Mesenchymal stem cell (in vitro differentiated cells and primary cell): ENCODE measurements around the gene PGM5.

Source experiments
- DNase-seq: peaks from one replicate; pipeline ENCODE4 v3.0.0-alpha.2; 2013
- H2AFZ ChIP-seq: one replicate; pipeline ENCODE4 v1.6.1; 2013; ENCODE audit warnings: low read depth, mild to moderate bottlenecking, control low read depth, inconsistent platforms, low read length, moderate library complexity
- H2AK5ac ChIP-seq: 2 replicates; pipeline ENCODE4 v1.6.1; 2013; ENCODE audit warnings: low read length, moderate library complexity, mild to moderate bottlenecking, inconsistent platforms; ENCODE audit not compliant: severe bottlenecking
- H2BK120ac ChIP-seq: one replicate; pipeline ENCODE4 v1.6.1; 2013; ENCODE audit warnings: low read depth, mild to moderate bottlenecking, inconsistent platforms, low read length, moderate library complexity
- H2BK12ac ChIP-seq, 2 experiments: one replicate each; pipeline ENCODE4 v1.6.1; 2013; ENCODE audit warnings: inconsistent platforms in 2 of 2, low read length in 2 of 2, mild to moderate bottlenecking in 2 of 2, moderate library complexity in 2 of 2, control low read depth in 1 of 2
- H2BK15ac ChIP-seq: one replicate; pipeline ENCODE4 v1.6.1; 2013; ENCODE audit warnings: mild to moderate bottlenecking, low read depth, inconsistent platforms; ENCODE audit not compliant: poor library complexity, severe bottlenecking
- H2BK5ac ChIP-seq: 2 replicates; pipeline ENCODE4 v1.6.1; 2013; ENCODE audit warnings: low read depth, mild to moderate bottlenecking, low read length, control low read depth, inconsistent platforms; ENCODE audit not compliant: poor library complexity, severe bottlenecking
- H3K14ac ChIP-seq, 2 experiments: one replicate each; pipeline ENCODE4 v1.6.1; 2013; ENCODE audit warnings: inconsistent platforms in 2 of 2, low read length in 2 of 2, control low read depth in 1 of 2, mild to moderate bottlenecking in 1 of 2, moderate library complexity in 1 of 2
- H3K18ac ChIP-seq, 2 experiments: one replicate each; pipeline ENCODE4 v1.6.1; 2013; ENCODE audit warnings: inconsistent platforms in 2 of 2, low read length in 2 of 2, control low read depth in 1 of 2, low read depth in 1 of 2, mild to moderate bottlenecking in 1 of 2
- H3K23ac ChIP-seq, 2 experiments: one replicate each; pipeline ENCODE4 v1.6.1; 2013; ENCODE audit warnings: inconsistent platforms in 2 of 2, low read length in 2 of 2, mild to moderate bottlenecking in 2 of 2, moderate library complexity in 2 of 2, control low read depth in 1 of 2
- H3K27ac ChIP-seq: 2 replicates; pipeline ENCODE4 v1.5.1; 2013; ENCODE audit warnings: mild to moderate bottlenecking, moderate library complexity, low read length, control low read depth, inconsistent platforms; ENCODE audit not compliant: poor library complexity, severe bottlenecking
- H3K27me3 ChIP-seq, 2 experiments: 2 replicates each; pipeline versions ENCODE4 v1.6.1 to v1.7.0; 2013; ENCODE audit warnings: low read length in 2 of 2, mild to moderate bottlenecking in 2 of 2, moderate library complexity in 2 of 2, control low read depth in 1 of 2, inconsistent platforms in 1 of 2; ENCODE audit not compliant: control insufficient read depth in 1 of 2, insufficient read depth in 1 of 2
- H3K36me3 ChIP-seq, 2 experiments: 2 replicates each; pipeline versions ENCODE4 v1.6.1 to v1.7.0; 2013; ENCODE audit warnings: low read length in 2 of 2, control low read depth in 1 of 2, inconsistent platforms in 1 of 2, low read depth in 1 of 2, mild to moderate bottlenecking in 1 of 2; ENCODE audit not compliant: insufficient read depth in 2 of 2, control insufficient read depth in 1 of 2
- H3K4ac ChIP-seq, 2 experiments: one replicate each; pipeline ENCODE4 v1.6.1; 2013; ENCODE audit warnings: inconsistent platforms in 2 of 2, low read length in 2 of 2, mild to moderate bottlenecking in 2 of 2, moderate library complexity in 2 of 2, control low read depth in 1 of 2, low read depth in 1 of 2
- H3K4me1 ChIP-seq: 2 replicates; pipeline ENCODE4 v1.6.1; 2013; ENCODE audit warnings: low read depth, low read length, control low read depth; ENCODE audit not compliant: control insufficient read depth, insufficient read depth
- H3K4me2 ChIP-seq: 2 replicates; pipeline ENCODE4 v1.6.1; 2013; ENCODE audit warnings: low read length, mild to moderate bottlenecking, inconsistent platforms; ENCODE audit not compliant: poor library complexity, severe bottlenecking
- H3K4me3 ChIP-seq, 2 experiments: 2 replicates each; pipeline versions ENCODE4 v1.5.1 to v1.7.0; 2013; ENCODE audit warnings: low read length in 2 of 2, mild to moderate bottlenecking in 2 of 2, control low read depth in 1 of 2, low read depth in 1 of 2; ENCODE audit not compliant: insufficient read depth in 1 of 2
- H3K79me1 ChIP-seq: replicated peaks from 2 replicates; pipeline ENCODE4 v1.6.1; 2013; ENCODE audit warnings: mild to moderate bottlenecking, control low read depth, low read length, inconsistent platforms; ENCODE audit not compliant: poor library complexity, severe bottlenecking
- H3K9ac ChIP-seq: 2 replicates; pipeline ENCODE4 v1.7.0; 2013; ENCODE audit warnings: mild to moderate bottlenecking, low read length, moderate library complexity
- H3K9me3 ChIP-seq: 2 replicates; pipeline ENCODE4 v1.7.0; 2013; ENCODE audit warnings: mild to moderate bottlenecking, low read length; ENCODE audit not compliant: control insufficient read depth
- H4K8ac ChIP-seq: one replicate; pipeline ENCODE4 v1.6.1; 2013; ENCODE audit warnings: inconsistent platforms, mild to moderate bottlenecking, low read length, moderate library complexity
- H4K91ac ChIP-seq: one replicate; pipeline ENCODE4 v1.6.1; 2013; ENCODE audit warnings: mild to moderate bottlenecking, low read length, inconsistent platforms
- WGBS: methylation state at CpG from one replicate; pipeline ENCODE4 v1.1.7; 2013; ENCODE audit warnings: mixed read lengths; 5-methylcytosine and 5-hydroxymethylcytosine counted together

PGM5 gene

DNA sequence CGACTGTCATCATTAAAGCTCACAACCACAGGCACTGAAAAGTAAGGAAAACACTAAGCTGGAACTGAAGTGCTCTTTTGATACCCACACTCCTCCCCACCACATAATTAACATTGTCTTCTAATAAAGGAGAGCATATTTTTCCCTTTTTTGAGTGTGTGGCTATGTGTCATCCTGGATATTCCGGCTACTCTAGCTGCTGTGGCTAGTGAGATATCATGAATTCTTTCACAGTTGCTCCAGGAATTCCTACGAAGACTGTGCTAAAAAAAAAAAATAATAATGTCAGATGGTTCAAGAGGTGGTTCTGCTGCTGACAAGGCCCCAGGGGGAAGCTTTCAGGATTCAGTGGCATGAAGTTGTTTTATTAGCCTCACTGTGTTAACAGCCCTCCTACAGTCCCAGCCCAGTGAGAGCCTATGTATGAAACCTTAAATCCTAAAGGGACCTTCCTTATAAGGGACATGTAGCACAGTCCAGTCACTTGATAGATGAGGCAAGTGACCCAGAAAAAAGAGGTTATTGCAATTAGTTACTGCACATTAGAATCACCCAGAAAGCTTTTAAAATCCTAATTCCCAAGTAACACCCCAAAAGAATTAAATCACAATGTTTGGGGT, 137.7 kb downstream of the PGM5 start:
- Histone ChIP-seq H2BK12ac (no peak overlapping the region), H3K27ac (no peak overlapping the region), H2AK5ac (no peak overlapping the region), H3K4me2 (no peak overlapping the region), H3K4me3 (no peak overlapping the region), H2BK120ac (no peak overlapping the region), H3K14ac (no peak overlapping the region), H2BK15ac (no peak overlapping the region), H3K9me3 (no peaks in the 10 kb centered on the region), H2BK5ac (no peak overlapping the region), H3K36me3 (no peaks in the 10 kb centered on the region), H4K8ac (no peak overlapping the region), H3K4me1 (no peaks in the 10 kb centered on the region), H3K9ac (no peak overlapping the region), H2AFZ (no peak overlapping the region), H3K27me3 (peaks cover 0 to 4% of the 10 kb centered on the region in 2 experiments), H3K23ac (no peak overlapping the region), H4K91ac (no peak overlapping the region), H3K4ac (no peak overlapping the region), H3K79me1 (no peaks in the 10 kb centered on the region), H3K18ac (no peak overlapping the region)
- 8% methylated on average over 3 of the region's 3 CpGs for WGBS
- peak; percentile 9 for DNase-seq

DNA sequence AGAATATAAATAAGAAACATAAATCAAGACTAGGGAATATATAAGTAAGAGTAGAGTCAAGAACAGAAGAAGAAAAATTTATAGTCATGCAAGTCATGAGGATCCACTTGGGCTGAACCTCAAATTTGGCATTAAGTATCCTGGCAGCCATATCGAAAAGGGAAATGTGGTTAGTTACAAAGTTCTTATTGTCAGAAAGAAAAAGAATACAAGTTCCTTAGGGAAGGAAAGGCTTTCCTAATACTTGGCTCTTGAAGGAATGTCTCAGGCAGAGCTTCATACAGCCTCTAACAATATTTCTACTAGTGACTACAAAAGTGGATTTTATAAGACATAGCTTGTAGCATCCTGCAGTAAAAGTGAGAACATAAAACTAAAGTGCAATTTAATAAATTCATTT, 138.8 kb downstream of the PGM5 start:
- H2AFZ ChIP-seq: no peak overlapping the region
- no peaks in the 10 kb centered on the region for H3K36me3 ChIP-seq
- no peak overlapping the region for H2BK15ac ChIP-seq
- H3K23ac ChIP-seq: no peak overlapping the region
- H3K18ac ChIP-seq: no peak overlapping the region
- no peak overlapping the region for H3K4ac ChIP-seq
- peaks cover 1 to 4% of the 10 kb centered on the region in 2 experiments for H3K27me3 ChIP-seq
- no peaks in the 10 kb centered on the region for H3K4me1 ChIP-seq
- no peak overlapping the region for H3K27ac ChIP-seq
- no peak overlapping the region for H2BK12ac ChIP-seq
- WGBS: 63% methylated on average over 1 of the region's 1 CpG
- H3K9me3 ChIP-seq: no peaks in the 10 kb centered on the region
- H4K91ac ChIP-seq: no peak overlapping the region
- H4K8ac ChIP-seq: no peak overlapping the region
- DNase-seq: no peak
- H3K4me3 ChIP-seq: no peak overlapping the region
- H2AK5ac ChIP-seq: no peak overlapping the region
- H2BK5ac ChIP-seq: no peak overlapping the region
- H3K14ac ChIP-seq: no peak overlapping the region
- H3K4me2 ChIP-seq: no peak overlapping the region
- no peak overlapping the region for H2BK120ac ChIP-seq
- H3K9ac ChIP-seq: no peak overlapping the region
- no peaks in the 10 kb centered on the region for H3K79me1 ChIP-seq

DNA sequence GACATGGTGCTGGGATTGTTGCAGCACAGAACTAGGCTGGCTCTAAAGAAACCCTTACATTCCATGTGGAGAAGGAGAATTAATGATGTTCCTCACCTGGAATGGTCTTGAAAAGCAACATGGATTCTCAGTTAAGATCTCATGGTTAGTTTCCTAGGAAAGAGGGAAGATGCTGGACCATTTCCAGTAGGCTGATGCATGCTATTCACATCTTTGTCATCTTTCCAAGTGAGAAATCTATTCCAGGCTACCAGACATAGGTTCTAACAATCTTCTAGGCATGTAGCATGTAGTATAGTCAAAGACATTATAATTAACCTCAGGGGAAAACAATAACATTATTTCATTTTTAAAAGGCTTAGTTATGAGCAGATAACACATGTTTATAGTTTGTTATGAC, 139.9 kb downstream of the PGM5 start:
- Histone ChIP-seq H2BK15ac (no peak overlapping the region), H4K8ac (no peak overlapping the region), H3K27me3 (peaks cover 3 to 4% of the 10 kb centered on the region in 2 experiments), H2BK120ac (no peak overlapping the region), H3K9me3 (no peaks in the 10 kb centered on the region), H3K36me3 (no peaks in the 10 kb centered on the region), H3K4me1 (no peaks in the 10 kb centered on the region), H3K18ac (no peak overlapping the region), H3K4ac (no peak overlapping the region), H3K14ac (no peak overlapping the region), H3K4me2 (no peak overlapping the region), H3K4me3 (no peak overlapping the region), H4K91ac (no peak overlapping the region), H2AK5ac (no peak overlapping the region), H3K79me1 (no peaks in the 10 kb centered on the region), H3K23ac (no peak overlapping the region), H2BK5ac (no peak overlapping the region), H2BK12ac (no peak overlapping the region), H2AFZ (no peak overlapping the region), H3K9ac (no peak overlapping the region), H3K27ac (no peak overlapping the region)
- DNase-seq: no peak

DNA sequence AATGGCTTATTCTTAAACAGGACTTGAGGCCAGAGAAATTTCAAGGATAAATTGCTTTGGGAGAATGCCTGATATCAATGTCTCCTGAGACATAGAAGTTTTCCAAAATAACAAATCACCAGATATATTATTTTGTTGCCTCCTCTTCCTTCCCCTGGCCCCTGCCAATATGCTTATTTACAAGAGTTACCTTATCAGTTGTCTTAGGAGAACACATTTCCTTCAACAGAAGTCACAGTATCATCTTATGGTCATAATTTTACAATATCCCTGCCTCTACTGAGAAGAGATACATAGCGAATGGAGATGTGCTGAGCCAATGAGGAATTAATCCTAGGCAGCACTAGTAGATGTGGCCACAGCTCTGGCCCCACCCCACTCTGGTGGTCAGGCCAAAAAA, 141.2 kb downstream of the PGM5 start:
- no peak for DNase-seq

More for the DNA sequence above, 141.2 kb downstream of the PGM5 start:
- Histone ChIP-seq H3K14ac (no peak overlapping the region), H3K4me3 (no peak overlapping the region), H2AK5ac (no peak overlapping the region), H2BK12ac (no peak overlapping the region), H2BK120ac (no peak overlapping the region), H2BK5ac (no peak overlapping the region), H4K91ac (no peak overlapping the region), H3K9me3 (no peaks in the 10 kb centered on the region), H3K4me2 (no peak overlapping the region), H3K36me3 (no peaks in the 10 kb centered on the region), H3K18ac (no peak overlapping the region), H4K8ac (no peak overlapping the region), H3K23ac (no peak overlapping the region), H3K27ac (no peak overlapping the region), H2AFZ (no peak overlapping the region), H2BK15ac (no peak overlapping the region), H3K4ac (no peak overlapping the region), H3K9ac (no peak overlapping the region), H3K79me1 (no peaks in the 10 kb centered on the region), H3K27me3 (peaks cover 3 to 4% of the 10 kb centered on the region in 2 experiments), H3K4me1 (no peaks in the 10 kb centered on the region)
- 92% methylated on average over 1 of the region's 1 CpG for WGBS
